Upper lobe of left lung (tissue), 6 donors: ENCODE measurements around the gene USP10. TPM values are rescaled to one million over a fixed set of nuclear protein-coding genes. Genes with fewer than 3 reads are reported as not detected.
"Not testable (repeated sequence)": the region's sequence is repeated elsewhere in the genome, so short reads cannot be mapped to it uniquely, and the experiment has no call there.

Experiments
- ATAC-seq, 2 donors: fragments of 200-7000 bp; cut with Tn5 transposase; one replicate each; pipeline ENCODE4 v1.9.1; 2022; ENCODE audit warnings: mild to moderate bottlenecking in 2 of 2, moderate library complexity in 2 of 2; ENCODE audit not compliant: low FRiP score in 2 of 2
- DNase-seq, 2 donors: peaks; one replicate each; pipeline ENCODE4 v3.0.0-alpha.2; 2019 to 2020
- H3K27ac ChIP-seq, 4 donors: fragments of 200-600 bp; sonication (generic); one replicate each; pipeline ENCODE4 v1.5.1; 2016 to 2019
- H3K27me3 ChIP-seq, 4 donors: fragments of 200-600 bp; sonication (generic); one replicate each; pipeline ENCODE4 v1.5.1; 2017 to 2019
- H3K36me3 ChIP-seq, 4 donors: fragments of 200-600 bp; sonication (generic); one replicate each; pipeline ENCODE4 v1.5.1; 2016 to 2019
- H3K4me1 ChIP-seq, 4 donors: fragments of 200-600 bp; sonication (generic); one replicate each; pipeline ENCODE4 v1.5.1; 2018 to 2019
- H3K4me3 ChIP-seq, 4 donors: fragments of 200-600 bp; sonication (generic); one replicate each; pipeline ENCODE4 v1.5.1; 2017 to 2019; ENCODE audit warnings: mild to moderate bottlenecking in 2 of 4, moderate library complexity in 1 of 4
- H3K9me3 ChIP-seq, 4 donors: fragments of 200-600 bp; sonication (generic); one replicate each; pipeline ENCODE4 v1.5.1; 2018 to 2019
- EP300 ChIP-seq, 4 donors: sonication (generic); formaldehyde crosslinking; IDR thresholded peaks; one replicate each; pipeline ENCODE4 v1.5.1; 2017; ENCODE audit warnings: antibody characterized with exemption in 4 of 4, control low read depth in 2 of 4
- POLR2A ChIP-seq, 4 donors: fragments of 450-650 bp; IDR thresholded peaks; one replicate each; pipeline ENCODE4 v1.5.1; 2016 to 2017; ENCODE audit warnings: antibody characterized with exemption in 4 of 4, mild to moderate bottlenecking in 2 of 4
- POLR2AphosphoS5 ChIP-seq, 2 donors: sonication (generic); formaldehyde crosslinking; IDR thresholded peaks; one replicate each; pipeline ENCODE4 v1.5.1; 2017; ENCODE audit warnings: antibody characterized with exemption in 2 of 2
- WGBS, 2 donors: methylation state at CpG; one replicate each; pipeline ENCODE4 v1.1.5; 2017 to 2018; 5-methylcytosine and 5-hydroxymethylcytosine counted together
- total RNA-seq, 6 donors: library from RNA; depleted of rRNA in 4 of 6; stranded (reverse); fragments of >200 nt in 4 of 6; gene quantifications; one replicate each; pipeline versions ENCODE4 v1.1.0 to v1.2.1, GENCODE V29; 2016 to 2021
- TF ChIP-seq, protein P1 (sequence below), 6 experiments: fragments of 450-650 bp in 4 of 6; fragments of 200-600 bp in 2 of 6; sonication (generic) in 2 of 6; IDR thresholded peaks; one replicate each; pipeline ENCODE4 v1.5.1; 2016 to 2019; ENCODE audit warnings: antibody characterized with exemption in 6 of 6
- donor health status: DM: no; HTN: no; CAD: no; lungs with moderate emphysema.
- donor health status: DM: no; HTN: yes; CAD: no; lungs with severe emphysema.

The USP10 gene
- total RNA-seq, 6 donors from 2014 or later: 40.9 to 64.7 (median 51.5) TPM

DNA sequence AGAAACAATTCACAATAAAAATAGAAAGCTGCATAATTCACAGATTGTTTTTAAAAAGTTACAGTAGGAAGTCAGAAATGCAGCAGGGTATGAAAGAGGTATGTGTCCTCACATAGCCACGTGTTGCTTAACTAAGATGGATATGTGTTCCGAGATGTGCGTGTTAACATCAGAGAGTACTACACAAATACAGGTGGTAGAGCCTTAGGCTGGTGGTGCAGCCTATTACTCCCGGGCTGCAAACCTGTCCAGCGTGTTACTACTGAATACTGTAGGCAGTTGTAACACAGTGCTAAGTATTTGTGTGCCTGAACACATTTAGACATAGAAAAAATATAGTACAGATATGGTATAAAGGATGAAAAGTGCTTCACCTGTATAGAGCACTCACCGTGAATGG, 46.4 kb downstream of the USP10 start:
- 74% methylated on average over 6 of the region's 6 CpGs for WGBS, 2 donors
- no peak for DNase-seq

DNA sequence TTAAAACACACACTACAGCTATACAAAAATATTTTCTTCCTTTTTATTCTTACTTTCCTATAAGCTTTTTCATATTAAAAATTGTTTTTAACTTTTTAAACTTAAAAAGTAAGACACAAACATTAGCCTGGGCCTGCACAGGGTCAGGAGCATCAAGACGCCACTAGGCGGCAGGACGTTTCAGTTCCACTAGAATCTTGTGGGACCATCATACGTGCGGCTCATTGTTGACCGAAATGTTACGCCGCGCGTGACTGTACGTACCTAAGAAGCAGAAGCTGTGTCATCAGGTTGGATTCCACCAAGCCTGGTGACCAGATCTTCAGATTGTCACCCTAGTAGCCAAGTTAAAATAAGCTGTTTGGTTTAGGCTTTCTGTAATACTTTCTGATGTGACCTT, 47.1 kb downstream of the USP10 start:
- H3K27ac ChIP-seq: no peak overlapping the region
- 96 to 97% methylated on average over 11 of the region's 11 CpGs for WGBS, 2 donors
- no peak for ATAC-seq
- peaks cover 0 to 23% (median 8%) of the 10 kb centered on the region in 4 donors for H3K36me3 ChIP-seq
- no peak for DNase-seq
- no peaks in the 10 kb centered on the region for H3K27me3 ChIP-seq
- no peak overlapping the region for H3K4me3 ChIP-seq
- TF ChIP-seq POLR2AphosphoS5 (IDR thresholded peaks at IDR 0.05) (no peak), EP300 (IDR thresholded peaks at IDR 0.05) (no peak), POLR2A (IDR thresholded peaks at IDR 0.05) (no peak)
- TF ChIP-seq, protein P1, sequence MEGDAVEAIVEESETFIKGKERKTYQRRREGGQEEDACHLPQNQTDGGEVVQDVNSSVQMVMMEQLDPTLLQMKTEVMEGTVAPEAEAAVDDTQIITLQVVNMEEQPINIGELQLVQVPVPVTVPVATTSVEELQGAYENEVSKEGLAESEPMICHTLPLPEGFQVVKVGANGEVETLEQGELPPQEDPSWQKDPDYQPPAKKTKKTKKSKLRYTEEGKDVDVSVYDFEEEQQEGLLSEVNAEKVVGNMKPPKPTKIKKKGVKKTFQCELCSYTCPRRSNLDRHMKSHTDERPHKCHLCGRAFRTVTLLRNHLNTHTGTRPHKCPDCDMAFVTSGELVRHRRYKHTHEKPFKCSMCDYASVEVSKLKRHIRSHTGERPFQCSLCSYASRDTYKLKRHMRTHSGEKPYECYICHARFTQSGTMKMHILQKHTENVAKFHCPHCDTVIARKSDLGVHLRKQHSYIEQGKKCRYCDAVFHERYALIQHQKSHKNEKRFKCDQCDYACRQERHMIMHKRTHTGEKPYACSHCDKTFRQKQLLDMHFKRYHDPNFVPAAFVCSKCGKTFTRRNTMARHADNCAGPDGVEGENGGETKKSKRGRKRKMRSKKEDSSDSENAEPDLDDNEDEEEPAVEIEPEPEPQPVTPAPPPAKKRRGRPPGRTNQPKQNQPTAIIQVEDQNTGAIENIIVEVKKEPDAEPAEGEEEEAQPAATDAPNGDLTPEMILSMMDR (IDR thresholded peaks at IDR 0.05): no peak
- no peaks in the 10 kb centered on the region for H3K9me3 ChIP-seq
- peaks cover under 1 to 22% (median 18%) of the 10 kb centered on the region in 4 donors for H3K4me1 ChIP-seq

More for the DNA sequence above, 46.4 kb downstream of the USP10 start:
- Histone ChIP-seq H3K36me3 (peaks cover 0 to 23% (median 8%) of the 10 kb centered on the region in 4 donors), H3K27me3 (no peaks in the 10 kb centered on the region), H3K27ac (no peak overlapping the region), H3K9me3 (no peaks in the 10 kb centered on the region), H3K4me1 (peaks cover 7 to 21% (median 17%) of the 10 kb centered on the region in 4 donors), H3K4me3 (no peak overlapping the region)
- ATAC-seq: no peak
- TF ChIP-seq, protein P1 (IDR thresholded peaks at IDR 0.05): no peak
- no peak for TF ChIP-seq EP300 (IDR thresholded peaks at IDR 0.05)
- no peak for TF ChIP-seq POLR2AphosphoS5 (IDR thresholded peaks at IDR 0.05)
- TF ChIP-seq POLR2A (IDR thresholded peaks at IDR 0.05): no peak

DNA sequence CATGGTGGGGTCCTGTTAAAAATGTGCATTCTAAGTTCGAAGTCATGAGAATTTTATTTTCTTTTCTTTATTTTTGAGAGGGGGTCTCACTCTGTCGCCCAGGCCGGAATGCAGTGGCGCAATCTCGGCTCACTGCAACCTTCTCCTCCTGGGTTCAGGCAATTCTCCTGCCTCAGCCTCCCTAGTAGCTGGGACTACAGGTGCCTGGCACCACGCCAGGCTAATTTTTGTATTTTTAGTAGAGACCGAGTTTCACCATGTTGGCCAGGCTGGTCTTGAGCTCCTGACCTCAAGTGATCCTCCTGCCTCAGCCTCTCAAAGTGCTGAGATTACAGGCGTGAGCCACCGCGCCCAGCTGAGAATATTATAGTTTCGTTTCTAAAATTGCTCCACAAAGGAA, 48.4 kb downstream of the USP10 start:
- peaks cover 0 to 23% (median 18%) of the 10 kb centered on the region in 4 donors for H3K4me1 ChIP-seq

DNA sequence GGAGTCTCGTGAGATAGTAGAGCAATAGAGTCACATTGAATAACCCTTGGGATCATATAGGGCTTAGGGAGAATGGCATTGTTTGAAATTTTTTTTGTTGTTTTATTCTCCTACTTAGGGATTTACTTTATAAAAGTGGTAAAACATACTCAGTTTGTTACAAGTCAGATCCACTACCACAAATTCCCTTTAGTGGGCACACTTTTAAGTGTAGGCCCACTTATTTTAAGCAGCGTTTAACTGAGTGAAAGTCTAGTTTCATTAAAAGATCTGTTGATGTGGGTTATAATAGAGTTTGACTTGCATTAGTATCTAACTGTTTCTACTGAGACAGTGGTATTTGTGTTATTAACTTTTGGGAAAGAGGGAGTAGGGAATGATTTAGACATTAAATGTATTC, 49.3 kb downstream of the USP10 start:
- Histone ChIP-seq H3K4me1 (peaks cover 0 to 23% (median 21%) of the 10 kb centered on the region in 4 donors), H3K27me3 (no peaks in the 10 kb centered on the region), H3K9me3 (no peaks in the 10 kb centered on the region), H3K27ac (peak overlapping the region in 1 of 4 donors; percentile 72), H3K4me3 (no peak overlapping the region), H3K36me3 (peaks cover 0 to 23% (median 8%) of the 10 kb centered on the region in 4 donors)
- ATAC-seq: no peak
- DNase-seq: no peak
- WGBS, 2 donors: 93 to 95% methylated on average over 2 of the region's 2 CpGs
- no peak for TF ChIP-seq POLR2AphosphoS5 (IDR thresholded peaks at IDR 0.05)
- TF ChIP-seq EP300 (IDR thresholded peaks at IDR 0.05): no peak

More for the DNA sequence above, 48.4 kb downstream of the USP10 start:
- DNase-seq, H3K27me3 ChIP-seq, H3K9me3 ChIP-seq, ATAC-seq, H3K4me3 ChIP-seq, H3K27ac ChIP-seq: not testable (repeated sequence)
- peaks cover 0 to 23% (median 8%) of the 10 kb centered on the region in 4 donors for H3K36me3 ChIP-seq
- WGBS, 2 donors: 91% methylated on average over 11 of the region's 11 CpGs

DNA sequence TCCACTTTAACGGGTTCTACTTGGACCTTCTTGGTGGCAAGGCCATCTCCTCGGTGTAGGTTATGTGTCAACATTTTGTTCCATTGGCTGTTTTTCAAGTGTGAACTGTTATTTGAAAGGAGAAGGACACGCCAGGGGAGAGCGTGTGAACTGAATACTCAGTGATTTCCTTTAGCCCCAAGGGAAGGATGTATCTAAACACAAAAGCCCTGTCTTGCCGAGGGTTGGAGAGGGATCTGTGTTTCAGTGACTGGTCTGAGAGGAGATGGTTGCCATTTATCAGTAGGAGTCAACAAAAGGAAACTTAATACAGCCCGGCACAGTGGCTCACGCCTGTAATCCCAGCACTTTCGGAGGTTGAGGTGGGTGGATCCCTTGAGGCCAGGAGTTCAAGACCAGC, 50.0 kb downstream of the USP10 start:
- no peak for DNase-seq
- peaks cover 0 to 17% (median 8%) of the 10 kb centered on the region in 4 donors for H3K36me3 ChIP-seq
- peak overlapping the region in 3 of 4 donors; percentile 22 to 72 (median 61) for H3K27ac ChIP-seq
- WGBS, 2 donors: 56 to 58% methylated on average over 8 of the region's 8 CpGs
- no peaks in the 10 kb centered on the region for H3K27me3 ChIP-seq
- ATAC-seq: no peak
- H3K4me1 ChIP-seq: peaks cover 7 to 30% (median 26%) of the 10 kb centered on the region in 4 donors
- H3K4me3 ChIP-seq: no peak overlapping the region
- no peaks in the 10 kb centered on the region for H3K9me3 ChIP-seq
- TF ChIP-seq POLR2A (IDR thresholded peaks at IDR 0.05) (no peak), EP300 (IDR thresholded peaks at IDR 0.05) (no peak), POLR2AphosphoS5 (IDR thresholded peaks at IDR 0.05) (no peak)
- TF ChIP-seq, protein P1 (IDR thresholded peaks at IDR 0.05): no peak

DNA sequence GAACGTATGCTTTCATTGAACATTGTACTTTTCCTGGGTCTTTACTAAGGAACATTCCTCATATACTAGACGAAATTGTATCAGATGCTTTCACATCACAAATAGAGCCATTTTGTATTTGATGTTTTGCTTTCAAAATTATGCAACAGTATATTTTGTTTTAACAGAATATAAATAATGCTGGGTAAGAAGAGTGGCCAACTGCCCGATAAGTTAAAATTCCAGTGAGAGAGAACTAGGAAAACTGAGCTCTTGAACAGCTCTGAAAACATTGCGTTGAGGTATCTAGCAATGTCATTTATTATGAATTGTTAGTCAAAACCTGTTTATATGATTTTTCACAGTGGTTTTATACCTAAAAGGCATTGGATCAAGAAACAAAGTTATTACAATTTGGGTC, 50.8 kb downstream of the USP10 start:
- WGBS, 2 donors: 73 to 81% methylated on average over 4 of the region's 4 CpGs
- Histone ChIP-seq H3K27ac (no peak overlapping the region), H3K9me3 (no peaks in the 10 kb centered on the region), H3K4me1 (peaks cover 13 to 34% (median 28%) of the 10 kb centered on the region in 4 donors), H3K4me3 (no peak overlapping the region), H3K36me3 (peaks cover 0 to 9% (median 1%) of the 10 kb centered on the region in 4 donors), H3K27me3 (no peaks in the 10 kb centered on the region)
- no peak for DNase-seq
- no peak for ATAC-seq
- no peak for TF ChIP-seq POLR2AphosphoS5 (IDR thresholded peaks at IDR 0.05)
- TF ChIP-seq POLR2A (IDR thresholded peaks at IDR 0.05): no peak
- TF ChIP-seq, protein P1 (IDR thresholded peaks at IDR 0.05): no peak
- TF ChIP-seq EP300 (IDR thresholded peaks at IDR 0.05): no peak
